PC-9 (cell line): ENCODE results near the gene SLC66A1.

Experiments
- EZH2 ChIP-seq: fragments of 200-600 bp; sonication (generic); IDR thresholded peaks from 2 replicates; pipeline ENCODE4 v1.8.0; 2017; ENCODE audit warnings: antibody characterized with exemption, low read depth
- TF ChIP-seq, protein P1 (sequence below): fragments of 200-600 bp; sonication (generic); conservative IDR thresholded peaks from 2 replicates; pipeline ENCODE4 v1.6.1; 2017; ENCODE audit warnings: mixed run types, antibody characterized with exemption, mild to moderate bottlenecking, moderate library complexity

DNA sequence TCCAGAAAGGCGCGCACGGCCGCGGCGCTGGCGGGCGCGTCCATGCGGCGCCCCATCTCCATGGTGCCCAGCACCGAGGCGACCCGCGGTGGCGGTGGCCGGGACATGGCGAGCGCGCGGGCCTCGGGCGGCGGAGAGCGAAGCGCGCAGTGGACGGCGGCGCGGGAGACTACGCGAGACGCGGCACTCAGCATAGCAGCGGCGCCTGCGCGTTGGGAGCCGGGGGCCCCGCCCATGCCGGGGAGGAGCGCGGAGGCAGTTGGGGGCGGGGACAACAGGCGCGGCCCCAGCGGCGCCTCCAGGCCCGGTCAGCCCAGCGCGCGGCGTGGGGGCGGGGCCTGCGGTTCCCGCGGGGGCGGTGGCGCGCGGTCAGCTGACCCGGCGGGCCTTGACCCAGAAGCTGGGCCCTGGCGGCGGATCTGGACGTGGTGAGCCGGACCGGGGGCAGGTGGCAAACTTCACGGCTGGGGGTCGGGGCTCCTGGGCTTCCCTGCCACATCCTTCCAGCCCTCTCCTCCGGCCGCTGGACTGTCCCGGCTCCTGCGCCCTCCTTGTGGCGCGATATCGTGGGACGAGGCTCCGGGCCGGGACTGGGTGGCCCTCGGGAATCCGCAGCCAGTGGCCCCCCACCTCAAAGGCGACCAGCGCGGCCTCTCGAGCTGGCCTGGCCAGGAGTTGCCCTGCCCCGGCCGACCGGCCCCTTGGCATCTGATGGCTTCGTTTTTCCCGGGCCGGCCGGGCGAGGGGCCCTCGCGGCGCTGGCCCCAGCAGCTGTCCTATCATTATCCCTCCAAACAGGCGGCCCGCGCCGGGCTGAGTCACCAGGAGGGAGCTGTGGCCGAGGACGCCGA is at the start of gene SLC66A1, which contains the start of gene AKR7A2:
- TF ChIP-seq, protein P1, sequence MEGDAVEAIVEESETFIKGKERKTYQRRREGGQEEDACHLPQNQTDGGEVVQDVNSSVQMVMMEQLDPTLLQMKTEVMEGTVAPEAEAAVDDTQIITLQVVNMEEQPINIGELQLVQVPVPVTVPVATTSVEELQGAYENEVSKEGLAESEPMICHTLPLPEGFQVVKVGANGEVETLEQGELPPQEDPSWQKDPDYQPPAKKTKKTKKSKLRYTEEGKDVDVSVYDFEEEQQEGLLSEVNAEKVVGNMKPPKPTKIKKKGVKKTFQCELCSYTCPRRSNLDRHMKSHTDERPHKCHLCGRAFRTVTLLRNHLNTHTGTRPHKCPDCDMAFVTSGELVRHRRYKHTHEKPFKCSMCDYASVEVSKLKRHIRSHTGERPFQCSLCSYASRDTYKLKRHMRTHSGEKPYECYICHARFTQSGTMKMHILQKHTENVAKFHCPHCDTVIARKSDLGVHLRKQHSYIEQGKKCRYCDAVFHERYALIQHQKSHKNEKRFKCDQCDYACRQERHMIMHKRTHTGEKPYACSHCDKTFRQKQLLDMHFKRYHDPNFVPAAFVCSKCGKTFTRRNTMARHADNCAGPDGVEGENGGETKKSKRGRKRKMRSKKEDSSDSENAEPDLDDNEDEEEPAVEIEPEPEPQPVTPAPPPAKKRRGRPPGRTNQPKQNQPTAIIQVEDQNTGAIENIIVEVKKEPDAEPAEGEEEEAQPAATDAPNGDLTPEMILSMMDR = no peak
- TF ChIP-seq EZH2 = no peak
